Neuronal stem cell (in vitro differentiated cells): ENCODE results near the gene MYO1B.

Experiments used
- DNase-seq: peaks from one replicate; pipeline ENCODE4 v3.0.0-alpha.2; 2013; ENCODE audit warnings: low spot score
- H2AFZ ChIP-seq: one replicate; pipeline ENCODE4 v1.6.1; 2013; ENCODE audit warnings: mild to moderate bottlenecking, low read length, inconsistent platforms
- H2AK5ac ChIP-seq: 2 replicates; pipeline ENCODE4 v1.6.1; 2013; ENCODE audit warnings: low read depth, mild to moderate bottlenecking, inconsistent platforms, low read length, moderate library complexity, mixed read lengths
- H2BK120ac ChIP-seq: 2 replicates; pipeline ENCODE4 v1.6.1; 2013; ENCODE audit warnings: low read depth, mild to moderate bottlenecking, inconsistent platforms, low read length, moderate library complexity, mixed read lengths
- H2BK12ac ChIP-seq: one replicate; pipeline ENCODE4 v1.6.1; 2013; ENCODE audit warnings: low read length, inconsistent platforms
- H2BK15ac ChIP-seq: 2 replicates; pipeline ENCODE4 v1.6.1; 2013; ENCODE audit warnings: mild to moderate bottlenecking, low read length, inconsistent platforms, mixed read lengths
- H2BK5ac ChIP-seq: one replicate; pipeline ENCODE4 v1.6.1; 2013; ENCODE audit warnings: inconsistent platforms, mild to moderate bottlenecking, low read length, moderate library complexity
- H3K14ac ChIP-seq: one replicate; pipeline ENCODE4 v1.6.1; 2013; ENCODE audit warnings: low read length, inconsistent platforms
- H3K18ac ChIP-seq: 2 replicates; pipeline ENCODE4 v1.6.1; 2013; ENCODE audit warnings: low read length, inconsistent platforms
- H3K23ac ChIP-seq: 2 replicates; pipeline ENCODE4 v1.6.1; 2013; ENCODE audit warnings: low read depth, mild to moderate bottlenecking, mixed read lengths, low read length, inconsistent platforms; ENCODE audit not compliant: poor library complexity
- H3K27ac ChIP-seq: replicated peaks from 3 replicates; pipeline ENCODE4 v1.5.1; 2013; ENCODE audit warnings: low read length, inconsistent platforms
- H3K27me3 ChIP-seq, 3 experiments: 2 replicates each; pipeline ENCODE4 v1.6.1; 2013; ENCODE audit warnings: low read length in 3 of 3, mild to moderate bottlenecking in 2 of 3, inconsistent platforms in 1 of 3, low read depth in 1 of 3, mixed read lengths in 1 of 3, moderate library complexity in 1 of 3; ENCODE audit not compliant: control insufficient read depth in 3 of 3, insufficient read depth in 3 of 3
- H3K36me3 ChIP-seq, 2 donors: replicated peaks in 1 of 2; 2 replicates each; pipeline ENCODE4 v1.6.1; 2013; ENCODE audit warnings: low read length in 2 of 2; ENCODE audit not compliant: control insufficient read depth in 2 of 2, insufficient read depth in 2 of 2
- H3K4ac ChIP-seq: 2 replicates; pipeline ENCODE4 v1.6.1; 2013; ENCODE audit warnings: inconsistent platforms, mild to moderate bottlenecking, low read length, moderate library complexity
- H3K4me1 ChIP-seq, 2 donors: 1 replicate in 1 of 2; 2 replicates in 1 of 2; pipeline ENCODE4 v1.6.1; 2013; ENCODE audit warnings: low read length in 2 of 2, low read depth in 1 of 2; ENCODE audit not compliant: control insufficient read depth in 2 of 2, insufficient read depth in 1 of 2
- H3K4me2 ChIP-seq: one replicate; pipeline ENCODE4 v1.6.1; 2013; ENCODE audit warnings: mild to moderate bottlenecking, low read length, inconsistent platforms; ENCODE audit not compliant: insufficient read depth, poor library complexity, severe bottlenecking
- H3K4me3 ChIP-seq, 2 donors: 2 replicates each; pipeline ENCODE4 v1.5.1; 2013; ENCODE audit warnings: low read length in 2 of 2, mild to moderate bottlenecking in 2 of 2, inconsistent platforms in 1 of 2, moderate library complexity in 1 of 2
- H3K79me1 ChIP-seq: one replicate; pipeline ENCODE4 v1.6.1; 2013; ENCODE audit warnings: low read depth, mild to moderate bottlenecking, inconsistent platforms, low read length, moderate library complexity
- H3K9ac ChIP-seq: one replicate; pipeline ENCODE4 v1.6.1; 2013; ENCODE audit warnings: mild to moderate bottlenecking, low read depth, low read length, inconsistent platforms; ENCODE audit not compliant: poor library complexity
- H3K9me3 ChIP-seq, 2 donors: replicated peaks in 1 of 2; 2 replicates each; pipeline versions ENCODE3 to v1.6.1; 2013; ENCODE audit warnings: low read length in 2 of 2, mild to moderate bottlenecking in 2 of 2, inconsistent platforms in 1 of 2, low read depth in 1 of 2, mixed read lengths in 1 of 2, moderate library complexity in 1 of 2; ENCODE audit not compliant: control insufficient read depth in 2 of 2, insufficient read depth in 1 of 2
- H4K8ac ChIP-seq: one replicate; pipeline ENCODE4 v1.6.1; 2013; ENCODE audit warnings: low read depth, mild to moderate bottlenecking, inconsistent platforms, low read length, moderate library complexity
- H4K91ac ChIP-seq: one replicate; pipeline ENCODE4 v1.6.1; 2013; ENCODE audit warnings: low read length, low read depth, mild to moderate bottlenecking, inconsistent platforms; ENCODE audit not compliant: poor library complexity
- WGBS, 2 donors: extraction: QIAGEN DNeasy Blood & Tissue Kit; methylation state at CpG; one replicate each; pipeline ENCODE4 v1.1.7; 2013; ENCODE audit warnings: missing lambda C conversion rate in 2 of 2, mixed read lengths in 1 of 2; ENCODE audit not compliant: insufficient read length in 2 of 2, insufficient replicate concordance in 1 of 2; ENCODE audit errors: extremely low coverage in 2 of 2; 5-methylcytosine and 5-hydroxymethylcytosine counted together

The MYO1B gene

DNA sequence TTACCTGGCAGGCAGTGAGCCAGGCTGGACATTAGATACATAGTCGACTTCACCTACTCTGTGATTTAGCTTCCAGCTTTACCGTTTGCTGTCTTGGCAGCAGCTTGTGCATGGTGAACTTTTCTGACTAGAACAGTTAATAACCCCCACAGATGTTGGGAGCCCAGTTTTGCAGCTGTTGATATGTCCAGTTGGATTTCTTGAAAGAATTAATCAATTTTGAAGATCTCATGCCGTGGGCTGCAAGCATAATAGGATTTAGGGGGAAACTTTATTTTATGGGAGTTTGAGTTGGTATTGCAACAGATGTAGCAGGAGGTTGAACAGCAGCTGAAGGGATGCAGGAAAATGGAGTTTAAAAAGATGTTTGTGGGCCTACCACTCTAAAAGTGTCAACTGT, 13.8 kb downstream of the MYO1B start:
- H2BK12ac ChIP-seq = no peak overlapping the region
- H4K8ac ChIP-seq = no peak overlapping the region
- WGBS, 2 donors = no CpG with 5 or more reads among the region's 3 CpGs
- no peak overlapping the region for H2AFZ ChIP-seq
- no peak overlapping the region for H2BK15ac ChIP-seq
- no peak overlapping the region for H3K27ac ChIP-seq
- no peak overlapping the region for H2BK120ac ChIP-seq
- H3K79me1 ChIP-seq = no peaks in the 10 kb centered on the region
- no peak overlapping the region for H3K23ac ChIP-seq
- no peak overlapping the region for H2BK5ac ChIP-seq
- H3K4me3 ChIP-seq = no peak overlapping the region
- no peak overlapping the region for H3K18ac ChIP-seq
- H3K9ac ChIP-seq = no peak overlapping the region
- H2AK5ac ChIP-seq = no peak overlapping the region
- no peak overlapping the region for H4K91ac ChIP-seq
- peaks cover 0 to 3% of the 10 kb centered on the region in 2 donors for H3K9me3 ChIP-seq
- H3K4me2 ChIP-seq = no peak overlapping the region
- H3K4me1 ChIP-seq = peaks cover 8 to 12% of the 10 kb centered on the region in 2 donors
- H3K36me3 ChIP-seq = no peaks in the 10 kb centered on the region
- H3K4ac ChIP-seq = no peak overlapping the region
- no peak overlapping the region for H3K14ac ChIP-seq
- no peaks in the 10 kb centered on the region for H3K27me3 ChIP-seq
- DNase-seq = no peak

DNA sequence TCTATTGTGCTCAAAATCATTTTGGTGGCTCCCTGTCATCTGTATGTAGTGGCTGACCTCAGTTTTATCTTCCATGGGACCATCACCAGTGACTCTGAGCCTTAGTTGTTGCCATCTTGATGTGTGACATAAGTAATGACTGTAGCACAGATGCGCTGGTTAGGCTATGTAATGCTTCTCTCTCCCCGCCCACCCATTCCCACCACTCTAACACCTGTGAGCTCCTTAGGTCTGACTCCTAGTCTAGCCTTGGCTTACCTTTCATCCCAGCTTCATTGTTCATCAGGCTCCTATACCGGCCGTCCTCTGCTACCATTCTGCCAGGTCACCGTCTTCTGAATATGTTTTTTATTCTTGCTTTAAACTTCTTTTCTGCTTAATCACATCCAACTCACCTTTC, 17.2 kb downstream of the MYO1B start:
- H3K18ac ChIP-seq = no peak overlapping the region
- no peaks in the 10 kb centered on the region for H3K36me3 ChIP-seq
- peaks cover 9 to 11% of the 10 kb centered on the region in 2 donors for H3K4me1 ChIP-seq
- H4K8ac ChIP-seq = no peak overlapping the region
- H2BK5ac ChIP-seq = no peak overlapping the region
- H2BK12ac ChIP-seq = no peak overlapping the region
- WGBS, 2 donors = no CpG with 5 or more reads among the region's 5 CpGs
- H3K9ac ChIP-seq = no peak overlapping the region
- no peak for DNase-seq
- no peak overlapping the region for H3K4ac ChIP-seq
- no peak overlapping the region for H3K4me2 ChIP-seq
- H2BK15ac ChIP-seq = no peak overlapping the region
- H3K14ac ChIP-seq = no peak overlapping the region
- H3K79me1 ChIP-seq = no peaks in the 10 kb centered on the region
- no peak overlapping the region for H4K91ac ChIP-seq
- no peak overlapping the region for H3K27ac ChIP-seq
- H3K27me3 ChIP-seq = no peaks in the 10 kb centered on the region
- H2BK120ac ChIP-seq = no peak overlapping the region
- no peak overlapping the region for H2AK5ac ChIP-seq
- no peak overlapping the region for H3K23ac ChIP-seq
- H2AFZ ChIP-seq = no peak overlapping the region
- no peak overlapping the region for H3K4me3 ChIP-seq
- peaks cover 0 to 3% of the 10 kb centered on the region in 2 donors for H3K9me3 ChIP-seq

DNA sequence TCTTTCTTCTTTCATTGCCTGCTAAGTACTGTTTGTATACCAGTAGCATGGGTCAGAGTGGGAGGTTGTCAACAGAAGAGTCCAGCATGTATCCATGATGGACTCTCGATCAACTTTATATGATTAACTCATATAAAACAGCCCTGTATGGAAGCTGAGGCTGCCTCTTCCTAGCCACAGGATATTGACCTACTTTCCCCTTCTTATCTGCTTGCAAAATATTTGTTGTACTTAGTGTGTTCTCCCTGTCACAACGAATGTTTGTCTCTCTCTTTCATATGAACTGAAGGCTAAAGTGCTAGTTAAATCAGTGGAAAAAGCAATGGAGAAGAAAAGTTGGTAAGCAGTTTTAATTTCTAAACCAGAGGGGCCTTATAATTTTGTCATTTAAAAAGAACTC, 17.8 kb downstream of the MYO1B start:
- H3K27ac ChIP-seq = no peak overlapping the region
- no peak overlapping the region for H2BK5ac ChIP-seq
- no peak overlapping the region for H3K18ac ChIP-seq
- H3K79me1 ChIP-seq = no peaks in the 10 kb centered on the region
- H3K4me3 ChIP-seq = no peak overlapping the region
- H3K27me3 ChIP-seq = no peaks in the 10 kb centered on the region
- no peaks in the 10 kb centered on the region for H3K36me3 ChIP-seq
- H3K14ac ChIP-seq = no peak overlapping the region
- peaks cover 0 to 3% of the 10 kb centered on the region in 2 donors for H3K9me3 ChIP-seq
- no CpG with 5 or more reads among the region's 2 CpGs for WGBS, 2 donors
- no peak overlapping the region for H2AFZ ChIP-seq
- no peak overlapping the region for H4K91ac ChIP-seq
- no peak overlapping the region for H2BK12ac ChIP-seq
- no peak overlapping the region for H3K4me2 ChIP-seq
- no peak overlapping the region for H4K8ac ChIP-seq
- no peak overlapping the region for H3K4ac ChIP-seq
- H3K9ac ChIP-seq = no peak overlapping the region
- H2BK15ac ChIP-seq = no peak overlapping the region
- H3K4me1 ChIP-seq = peaks cover 9 to 11% of the 10 kb centered on the region in 2 donors
- H3K23ac ChIP-seq = no peak overlapping the region
- DNase-seq = no peak
- no peak overlapping the region for H2AK5ac ChIP-seq
- no peak overlapping the region for H2BK120ac ChIP-seq

DNA sequence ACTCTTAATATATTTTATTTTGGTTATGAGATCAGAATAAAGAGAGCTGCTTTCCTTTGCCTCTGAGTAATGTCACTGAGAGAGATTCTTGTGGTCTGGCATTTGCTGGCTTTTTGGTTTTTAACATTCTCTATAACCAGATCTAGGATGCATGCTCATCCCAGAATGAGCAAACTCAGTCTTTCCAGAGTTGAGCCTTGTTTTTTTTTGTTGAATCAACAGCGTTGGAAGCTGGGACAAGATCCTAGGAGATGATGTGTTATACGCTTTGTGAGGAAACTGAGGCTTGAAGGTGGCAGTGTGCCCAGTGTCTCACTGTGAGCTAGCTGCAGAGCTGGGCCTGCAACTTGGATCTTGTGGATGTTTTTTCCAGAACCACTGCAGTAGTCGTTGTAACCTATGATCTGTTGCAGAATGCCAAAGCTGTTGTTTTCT, 19.5 kb downstream of the MYO1B start:
- Histone ChIP-seq H3K27me3 (no peaks in the 10 kb centered on the region), H3K9ac (no peak overlapping the region), H2BK15ac (no peak overlapping the region), H3K36me3 (no peaks in the 10 kb centered on the region), H2AK5ac (no peak overlapping the region), H3K79me1 (no peaks in the 10 kb centered on the region), H3K18ac (no peak overlapping the region), H4K8ac (no peak overlapping the region), H3K4ac (no peak overlapping the region), H2BK12ac (no peak overlapping the region), H3K4me2 (no peak overlapping the region), H2AFZ (no peak overlapping the region), H4K91ac (no peak overlapping the region), H3K27ac (no peak overlapping the region), H3K4me3 (peak overlapping the region in 1 of 2 donors; percentile 56), H2BK5ac (no peak overlapping the region), H3K4me1 (peaks cover 9 to 12% of the 10 kb centered on the region in 2 donors), H3K23ac (no peak overlapping the region), H2BK120ac (no peak overlapping the region), H3K9me3 (peaks cover 0 to 14% of the 10 kb centered on the region in 2 donors), H3K14ac (no peak overlapping the region)
- no peak for DNase-seq
- WGBS, 2 donors = no CpG with 5 or more reads among the region's 3 CpGs
